Activated gamma-delta T cell treated with anti-CD3 and anti-CD28 coated beads, Interleukin-2, amount 50 U/mL, for 16 hours (primary cell): ENCODE measurements around the gene KCNA5.

ENCODE experiments used
- DNase-seq: peaks from one replicate; pipeline ENCODE4 v3.0.0-alpha.2; 2020; ENCODE audit warnings: low read depth

The KCNA5 gene

DNA sequence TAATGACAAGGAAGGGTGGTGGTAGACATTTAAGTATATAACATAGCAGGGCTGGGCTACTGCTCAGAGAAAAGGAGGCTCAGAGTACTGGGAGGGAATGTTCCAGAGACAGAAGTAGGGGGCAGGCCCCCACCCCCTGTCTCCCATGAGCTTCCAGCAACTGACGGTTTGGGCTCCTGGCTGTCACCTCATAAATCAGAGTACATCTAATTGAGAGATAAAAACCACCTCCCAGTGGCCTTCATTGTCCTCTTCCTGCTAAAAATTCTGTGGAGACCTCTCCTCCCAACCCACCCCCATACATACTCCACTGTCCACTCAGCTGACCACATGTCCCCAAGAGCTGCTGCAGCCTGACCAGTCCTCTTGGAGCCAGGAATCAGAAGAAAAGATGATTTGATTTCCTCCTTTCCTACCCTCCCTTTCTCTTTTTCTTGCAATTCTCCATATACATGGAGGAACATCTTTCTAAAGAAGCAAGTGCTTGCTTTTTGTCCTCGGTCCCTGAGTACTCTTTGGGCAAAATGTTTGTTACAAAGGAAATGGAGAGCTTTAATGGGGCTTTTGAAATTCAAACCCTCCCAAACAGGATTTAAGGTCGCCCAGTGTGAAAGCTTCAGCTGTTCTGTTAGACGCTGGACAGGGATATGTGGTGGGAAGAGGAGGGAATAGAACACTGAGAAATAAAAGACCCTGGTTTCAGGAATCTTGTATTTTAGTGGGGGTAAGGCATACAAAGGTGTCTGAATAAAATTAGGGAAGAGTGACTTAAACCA is 16.4 kb upstream of the KCNA5 start:
- DNase-seq, result no peak

DNA sequence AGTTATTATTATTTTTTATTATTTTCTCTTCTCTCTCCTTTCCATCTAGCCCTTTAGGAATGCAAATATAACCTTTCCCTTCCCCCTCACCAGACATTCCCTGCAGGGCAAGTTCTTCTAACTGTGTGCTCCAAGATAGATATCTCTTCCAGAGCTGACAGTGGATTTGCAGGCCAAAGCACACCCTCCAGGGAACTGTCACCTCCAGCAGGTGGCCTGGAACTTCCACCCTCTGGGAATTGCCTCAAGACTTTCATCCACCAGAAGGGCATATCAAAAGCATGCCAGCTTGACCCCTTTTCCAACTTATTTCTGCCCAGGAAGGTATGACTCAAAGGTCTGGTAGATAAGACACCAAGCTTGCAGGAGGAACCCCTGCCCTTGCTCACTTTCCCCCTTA is 13.6 kb upstream of the KCNA5 start:
- DNase-seq, result no peak

DNA sequence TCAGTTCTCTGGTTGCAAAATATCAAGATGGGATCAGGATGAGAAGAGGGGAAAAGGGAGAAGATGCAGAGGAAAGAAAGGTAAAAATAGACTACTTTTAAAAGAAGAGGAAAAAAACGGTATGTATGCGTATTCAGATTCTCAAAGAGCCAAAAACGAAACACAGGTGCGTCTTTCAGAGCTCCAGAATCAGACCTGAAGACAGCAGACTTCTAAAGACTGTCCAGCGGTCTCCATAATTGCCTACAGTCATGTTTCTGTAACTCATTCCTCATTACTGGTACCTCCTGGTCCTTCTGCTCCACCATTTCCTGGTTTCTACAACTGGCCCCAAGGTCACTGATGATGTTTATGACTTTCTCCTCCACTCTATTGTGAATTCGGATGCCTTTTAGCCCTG is 12.4 kb upstream of the KCNA5 start:
- DNase-seq, result no peak

- no peak for DNase-seq
These were observed 11.7 kb upstream of the KCNA5 start for GRCh38 chr12:5031958-5032357.

GRCh38 chr12:5032821-5033220 is 10.9 kb upstream of the KCNA5 start:
- DNase-seq, result no peak

- no peak for DNase-seq
These were observed 9.8 kb upstream of the KCNA5 start for GRCh38 chr12:5033883-5034282.

DNA sequence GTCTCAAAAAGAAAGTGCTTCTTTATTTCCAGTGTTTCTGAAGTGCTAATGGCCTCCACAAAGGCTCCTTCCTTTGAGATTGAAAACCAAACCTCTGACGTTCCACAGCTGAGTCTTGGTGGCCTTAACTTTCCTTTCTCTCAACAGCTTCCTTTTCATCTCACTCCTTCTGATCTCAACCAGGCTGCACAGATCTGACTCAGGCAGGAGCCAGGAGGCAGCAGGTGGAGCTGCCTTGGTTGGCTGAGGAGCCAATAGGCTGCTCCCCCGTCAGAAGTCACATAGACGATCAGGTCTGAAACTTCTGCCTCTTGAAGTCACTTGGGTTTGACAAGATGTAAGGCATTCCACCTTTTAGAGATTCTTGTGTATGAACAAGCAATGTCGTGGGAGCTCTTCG is 9.1 kb upstream of the KCNA5 start:
- no peak for DNase-seq

- DNase-seq, result no peak
These were observed 8.1 kb upstream of the KCNA5 start for GRCh38 chr12:5035618-5036017.

GRCh38 chr12:5036031-5036430 is 7.6 kb upstream of the KCNA5 start:
- no peak for DNase-seq

GRCh38 chr12:5037795-5038357 is 5.8 kb upstream of the KCNA5 start:
- DNase-seq, result no peak

GRCh38 chr12:5038781-5039311 is 4.8 kb upstream of the KCNA5 start:
- no peak for DNase-seq

GRCh38 chr12:5039815-5040214 is 3.9 kb upstream of the KCNA5 start:
- DNase-seq, result no peak

DNA sequence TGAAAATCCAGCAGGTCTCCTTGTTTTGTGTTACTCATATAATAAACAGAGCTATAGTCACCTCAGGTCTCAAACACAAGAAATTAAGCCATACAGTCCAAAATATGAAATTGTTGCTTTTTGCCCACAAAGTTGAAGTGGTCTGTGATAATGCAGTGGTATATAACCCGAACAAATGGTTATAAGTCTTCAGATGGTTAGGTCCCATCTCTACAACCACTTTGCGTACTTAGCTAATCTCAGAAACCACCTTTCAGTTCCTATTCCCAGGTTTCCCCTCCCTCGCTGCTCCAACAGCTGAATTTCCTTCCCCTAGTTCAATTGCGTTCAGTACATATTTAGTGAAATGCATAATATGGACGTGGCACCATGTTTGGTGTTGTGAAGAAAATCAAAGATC is 3.3 kb upstream of the KCNA5 start:
- DNase-seq, result no peak

DNA sequence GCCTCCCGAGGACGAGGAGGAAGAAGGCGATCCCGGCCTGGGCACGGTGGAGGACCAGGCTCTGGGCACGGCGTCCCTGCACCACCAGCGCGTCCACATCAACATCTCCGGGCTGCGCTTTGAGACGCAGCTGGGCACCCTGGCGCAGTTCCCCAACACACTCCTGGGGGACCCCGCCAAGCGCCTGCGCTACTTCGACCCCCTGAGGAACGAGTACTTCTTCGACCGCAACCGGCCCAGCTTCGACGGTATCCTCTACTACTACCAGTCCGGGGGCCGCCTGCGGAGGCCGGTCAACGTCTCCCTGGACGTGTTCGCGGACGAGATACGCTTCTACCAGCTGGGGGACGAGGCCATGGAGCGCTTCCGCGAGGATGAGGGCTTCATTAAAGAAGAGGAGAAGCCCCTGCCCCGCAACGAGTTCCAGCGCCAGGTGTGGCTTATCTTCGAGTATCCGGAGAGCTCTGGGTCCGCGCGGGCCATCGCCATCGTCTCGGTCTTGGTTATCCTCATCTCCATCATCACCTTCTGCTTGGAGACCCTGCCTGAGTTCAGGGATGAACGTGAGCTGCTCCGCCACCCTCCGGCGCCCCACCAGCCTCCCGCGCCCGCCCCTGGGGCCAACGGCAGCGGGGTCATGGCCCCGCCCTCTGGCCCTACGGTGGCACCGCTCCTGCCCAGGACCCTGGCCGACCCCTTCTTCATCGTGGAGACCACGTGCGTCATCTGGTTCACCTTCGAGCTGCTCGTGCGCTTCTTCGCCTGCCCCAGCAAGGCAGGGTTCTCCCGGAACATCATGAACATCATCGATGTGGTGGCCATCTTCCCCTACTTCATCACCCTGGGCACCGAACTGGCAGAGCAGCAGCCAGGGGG is 979 bp downstream of the KCNA5 start:
- no peak for DNase-seq

GRCh38 chr12:5047094-5047493 is 3.4 kb downstream of the KCNA5 start:
- no peak for DNase-seq

DNA sequence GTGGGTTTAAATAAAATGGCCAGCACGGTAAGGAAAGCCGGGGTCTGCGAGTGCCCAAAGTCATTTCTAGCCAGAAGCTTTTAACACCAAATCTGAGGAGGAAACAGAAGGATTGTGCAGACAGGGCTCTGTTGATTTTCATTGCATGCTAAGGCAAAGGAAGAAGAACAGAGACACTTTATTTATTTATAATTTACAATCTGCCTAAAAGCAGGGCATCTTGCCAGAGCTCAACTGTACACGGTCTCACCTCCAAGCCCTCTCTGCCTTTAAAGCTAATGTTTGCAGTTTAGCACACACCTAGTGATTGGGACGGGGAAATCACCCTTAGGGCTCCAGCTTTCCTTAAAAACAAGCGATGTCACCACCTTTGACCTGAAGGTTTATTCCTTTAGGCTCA is 4.0 kb downstream of the KCNA5 start:
- no peak for DNase-seq

GRCh38 chr12:5050542-5050941 is 6.9 kb downstream of the KCNA5 start:
- no peak for DNase-seq

DNA sequence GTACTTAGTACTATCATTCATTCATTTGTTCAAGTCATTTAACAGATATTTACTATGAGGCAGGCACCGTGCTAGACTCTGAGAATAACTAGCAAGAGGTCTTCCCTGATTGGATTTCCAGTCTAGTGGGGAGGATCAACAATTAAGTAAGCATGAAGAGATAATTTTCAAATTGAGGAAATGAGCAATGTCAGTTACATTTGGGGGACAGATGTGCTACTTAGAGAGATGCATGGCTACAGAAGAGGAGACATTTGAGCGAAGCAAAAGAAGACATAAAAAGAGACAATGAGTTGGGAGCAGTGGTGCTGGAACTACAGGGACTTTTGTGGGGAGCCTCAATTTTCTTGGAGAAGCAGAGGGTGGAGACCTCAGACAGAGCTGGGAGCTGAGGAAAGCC is 7.7 kb downstream of the KCNA5 start:
- DNase-seq, result no peak

GRCh38 chr12:5051913-5052312 is 8.2 kb downstream of the KCNA5 start:
- DNase-seq, result no peak

GRCh38 chr12:5052348-5052747 is 8.7 kb downstream of the KCNA5 start:
- no peak for DNase-seq

DNA sequence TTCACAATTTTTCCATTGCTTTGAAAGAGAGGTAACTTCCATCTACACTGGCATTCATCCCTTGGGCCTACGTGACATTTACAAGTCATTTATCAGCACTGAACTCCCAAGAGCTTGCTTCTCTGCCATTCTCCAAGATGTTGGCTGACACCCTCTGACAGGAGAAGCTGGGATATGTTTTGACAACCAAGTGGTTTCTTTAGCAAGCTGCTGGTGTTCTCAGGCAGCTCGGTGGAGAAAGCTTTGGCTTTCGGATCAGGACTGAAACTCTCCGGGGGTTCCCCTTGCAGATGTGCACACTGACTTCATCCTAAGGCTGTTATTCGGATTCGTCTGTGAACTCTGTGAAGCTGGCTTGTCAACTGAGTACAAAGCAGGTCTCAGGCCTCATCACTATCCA is 15.7 kb downstream of the KCNA5 start:
- no peak for DNase-seq

DNA sequence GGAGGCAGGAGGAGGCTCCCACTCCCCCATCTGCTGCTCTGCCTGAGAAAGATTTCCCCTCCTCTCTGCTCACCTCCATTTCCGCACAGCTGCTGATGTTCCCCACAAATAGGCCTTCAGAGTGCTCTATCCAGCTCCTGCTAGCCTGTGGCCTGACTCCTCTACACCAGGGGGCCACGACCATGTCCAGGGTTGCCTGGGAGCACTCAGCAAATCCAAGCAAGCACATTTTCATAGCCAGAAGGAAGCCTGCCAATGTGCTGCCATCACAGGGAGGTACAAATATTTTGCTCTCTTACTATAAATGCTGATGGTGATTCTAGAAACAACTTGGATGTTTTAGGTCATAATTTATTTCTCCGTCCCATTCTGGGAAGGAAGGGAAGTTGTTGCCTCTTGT is 17.3 kb downstream of the KCNA5 start:
- DNase-seq, result no peak

DNA sequence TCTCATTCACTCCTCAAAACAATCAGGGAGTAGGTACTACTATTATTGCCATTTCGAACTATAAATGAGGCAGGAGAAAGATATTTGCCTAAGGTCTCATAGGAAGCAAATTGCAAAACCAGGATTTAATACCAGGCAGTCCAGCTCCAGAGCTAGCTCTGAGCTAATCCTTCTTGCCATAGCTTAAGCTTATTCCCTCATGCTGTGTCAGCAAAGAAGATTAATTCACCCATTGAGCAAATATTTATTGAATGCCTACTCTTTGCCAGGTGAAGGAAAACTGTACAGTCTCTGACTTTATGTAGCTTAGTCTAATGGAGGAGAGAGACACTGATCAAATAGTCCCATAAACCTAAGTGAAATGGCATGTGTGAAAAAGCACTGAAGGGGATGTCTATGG is 19.5 kb downstream of the KCNA5 start:
- no peak for DNase-seq
